ENCODE measurements around the gene FXYD4.

- TF ChIP-seq CREB1 (CRISPR knock-in tag; IDR thresholded peaks at IDR 0.05; ENCODE audit: low read depth) (no peak), CTCF (conservative IDR thresholded peaks at IDR 0.05; ENCODE audit: low read depth in 2 of 2) (no peak), EZH2phosphoT487 (IDR thresholded peaks at IDR 0.05; ENCODE audit: unreplicated experiment) (no peak)
These were observed 11.3 kb upstream of the FXYD4 start for GRCh38 chr10:43360086-43360485.
